GOT3 (cell line): Measurements from ENCODE around the gene HLA-DPA1.
"Not testable (repeated sequence)": the region's sequence is repeated elsewhere in the genome, so short reads cannot be mapped to it uniquely, and the experiment has no call there.

Source experiments
- DNase-seq: peaks from one replicate; lab custom pipeline; 2025; ENCODE audit warnings: mixed read lengths; lab: John Stamatoyannopoulos, UW

HLA-DPA1 gene

DNA sequence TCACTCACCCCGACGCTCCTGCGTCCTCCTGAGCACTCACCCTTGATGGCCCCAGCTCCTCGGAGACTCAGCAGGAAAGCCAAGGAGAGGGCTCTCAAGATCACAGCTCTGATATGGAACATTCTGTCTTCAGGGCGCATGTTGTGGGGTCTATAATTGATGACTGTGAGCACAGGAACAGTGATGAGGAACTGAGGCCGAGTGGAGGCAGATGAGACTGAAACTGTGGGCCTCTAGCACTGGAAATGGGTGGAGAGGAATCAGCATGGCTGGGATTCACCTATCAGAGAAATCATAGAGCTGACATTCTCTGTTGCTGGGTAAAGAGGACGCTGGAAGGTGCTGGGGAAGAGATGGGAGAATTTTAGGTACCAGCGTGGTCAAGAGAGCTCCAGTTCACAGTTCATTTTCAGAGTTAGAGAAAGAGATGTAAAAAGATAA lies at the start of gene HLA-DPA1:
HLA-DPA1 (minus strand) TSS at position 219 of the 441 bp plus-strand sequence.
- no peak for DNase-seq

DNA sequence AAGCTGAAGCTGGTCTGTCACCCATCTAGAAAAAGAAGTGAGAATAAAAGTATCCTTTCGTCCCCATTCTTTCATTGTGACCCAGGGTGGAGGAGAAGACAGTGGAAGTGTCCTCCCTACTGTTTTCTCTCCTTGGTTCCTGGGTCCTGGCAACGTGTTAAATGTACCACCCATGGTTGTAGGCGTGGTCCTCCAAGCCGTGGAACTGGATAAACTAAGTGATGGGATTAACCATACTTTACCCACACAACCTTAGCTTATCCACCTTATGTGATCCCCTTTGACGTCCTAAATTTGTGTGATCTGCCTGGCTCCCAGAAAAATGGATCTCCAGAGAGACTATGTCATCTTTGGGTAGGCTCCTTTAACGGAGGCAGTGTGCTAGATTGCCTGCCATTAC lies 49.7 kb upstream of the HLA-DPA1 start:
- DNase-seq, result no peak

DNA sequence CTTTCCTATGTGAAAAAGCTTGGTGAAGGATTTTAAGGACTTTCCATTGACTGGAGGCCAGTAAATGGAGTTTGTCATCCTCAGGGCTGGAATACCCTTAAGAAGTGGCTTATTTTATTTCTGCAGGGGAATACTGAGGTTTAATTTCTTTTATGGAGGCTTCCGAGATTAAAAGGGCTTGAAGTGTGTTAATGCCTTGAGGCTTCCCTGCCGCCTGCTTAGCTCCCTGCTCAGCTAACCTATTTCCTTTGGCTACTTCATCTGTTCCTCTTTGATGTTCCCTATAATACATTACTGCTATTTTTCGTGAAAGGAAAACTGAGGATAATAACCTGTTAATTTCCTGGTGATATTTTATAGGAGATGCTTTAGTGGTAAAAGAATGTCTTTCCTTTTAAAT lies 46.6 kb upstream of the HLA-DPA1 start:
- no peak for DNase-seq

DNA sequence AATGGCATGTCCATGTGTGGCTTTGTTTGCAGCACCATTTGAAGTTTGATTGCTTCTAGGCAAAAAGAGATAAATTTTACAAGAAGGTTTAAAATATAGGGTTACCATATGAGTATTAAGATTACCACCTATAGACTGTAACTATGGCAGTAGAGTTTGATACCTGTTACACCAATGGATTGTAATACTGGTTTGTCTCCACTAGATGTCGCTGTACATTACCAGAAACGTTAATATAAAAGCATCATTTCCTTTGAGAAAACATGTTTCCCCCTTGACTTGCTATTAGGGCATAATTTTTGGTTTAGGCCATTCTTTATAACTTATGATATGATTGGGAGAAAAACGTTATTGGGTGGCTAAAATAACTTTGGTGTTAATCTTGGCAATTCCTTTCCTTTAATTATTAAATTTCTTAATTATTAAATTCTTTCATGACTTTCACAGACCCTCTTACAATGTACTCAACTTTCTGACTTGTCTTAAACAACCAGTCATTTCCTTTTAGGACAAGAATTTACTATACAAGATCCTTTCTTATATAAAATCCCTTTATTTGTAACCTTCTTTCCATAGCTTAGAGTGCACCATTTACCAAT lies 45.2 kb upstream of the HLA-DPA1 start:
- DNase-seq, result no peak

DNA sequence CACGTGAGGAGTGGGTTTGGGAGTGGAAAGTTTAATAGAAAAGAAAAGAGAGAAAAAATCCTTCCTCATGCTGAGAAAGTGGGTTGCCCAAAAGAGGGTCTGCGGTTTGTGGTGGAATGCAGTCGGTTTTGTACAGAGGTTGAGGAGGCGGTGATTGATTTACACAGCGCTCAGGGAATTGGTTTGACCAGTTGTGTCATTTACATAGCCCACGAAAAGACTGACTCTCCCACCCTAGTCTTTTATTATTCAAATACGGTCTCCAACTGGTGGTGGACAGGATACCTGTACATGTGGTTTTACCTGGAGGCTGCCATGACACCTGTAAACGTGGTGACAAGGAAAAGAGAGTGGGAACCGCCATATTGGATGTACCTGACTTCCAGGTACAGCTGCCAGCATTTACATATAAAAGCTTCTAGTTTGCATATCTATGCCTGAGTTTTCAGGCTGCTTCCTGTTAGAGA lies 44.4 kb upstream of the HLA-DPA1 start:
- DNase-seq, result no peak

- no peak for DNase-seq
Observed at GRCh38 chr6:33116841-33117711, 43.6 kb upstream of the HLA-DPA1 start.

GRCh38 chr6:33116417-33116816 lies 43.0 kb upstream of the HLA-DPA1 start:
- DNase-seq, result no peak

GRCh38 chr6:33114406-33114805 lies 41.0 kb upstream of the HLA-DPA1 start:
- DNase-seq, result no peak

GRCh38 chr6:33113755-33114154 lies 40.3 kb upstream of the HLA-DPA1 start:
- no peak for DNase-seq

DNA sequence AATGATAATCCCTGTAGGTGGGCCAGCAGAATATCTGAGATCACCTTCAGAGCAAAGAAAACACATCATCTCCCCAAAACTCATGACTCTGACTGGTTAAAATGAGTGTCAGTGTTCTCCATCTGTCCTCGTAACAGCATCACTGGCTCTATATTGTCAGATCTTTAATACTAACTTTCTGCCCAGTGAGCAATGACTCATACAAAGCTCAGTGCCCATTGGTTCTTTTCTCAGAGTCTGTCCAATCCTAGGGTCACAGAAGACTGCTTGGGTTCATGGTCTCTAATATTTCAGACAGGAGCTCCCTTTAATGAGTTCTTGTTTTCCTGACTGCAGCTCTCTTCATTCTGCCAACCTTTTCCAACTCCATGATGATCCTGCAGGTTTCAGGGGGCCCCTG lies 38.7 kb upstream of the HLA-DPA1 start:
- DNase-seq, result no peak

DNA sequence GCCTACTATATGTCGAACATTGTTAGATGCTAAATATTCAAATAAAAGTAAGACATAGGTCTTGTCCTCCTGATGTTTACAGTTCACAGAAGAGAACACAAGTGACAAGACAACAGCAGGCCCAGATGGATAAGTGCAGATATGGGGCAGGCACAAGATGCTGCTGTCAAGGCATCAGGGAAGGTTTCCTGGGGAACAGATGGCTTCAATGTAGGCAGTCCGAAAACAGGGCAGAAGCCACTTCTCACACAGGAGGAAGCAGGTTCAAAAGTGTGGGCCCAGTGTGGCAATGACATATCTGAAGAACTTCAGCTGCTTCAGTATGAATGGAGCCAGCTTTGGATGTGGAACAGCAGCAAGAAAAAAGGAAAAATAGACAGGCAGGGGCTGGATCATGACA lies 34.9 kb upstream of the HLA-DPA1 start:
- DNase-seq, result no peak

DNA sequence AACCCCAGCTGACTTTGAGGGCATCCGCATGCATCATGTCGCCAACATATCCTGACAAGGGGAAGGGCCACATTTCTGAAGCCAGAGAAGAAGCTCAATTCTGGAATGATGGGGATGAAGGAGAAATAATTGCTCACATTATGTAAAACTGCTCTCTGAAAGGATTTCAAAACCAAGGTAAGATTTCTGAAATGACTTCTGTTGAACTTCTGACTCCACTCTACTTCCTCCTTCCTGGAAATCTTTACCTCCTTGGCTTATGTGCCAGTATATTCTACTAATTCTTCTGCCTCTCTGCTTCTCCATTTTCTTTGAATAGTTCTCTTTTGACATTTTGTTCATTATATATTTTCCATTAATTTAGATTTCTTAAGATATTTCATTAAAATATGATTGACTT lies 34.2 kb upstream of the HLA-DPA1 start:
- no peak for DNase-seq

GRCh38 chr6:33105916-33106871 lies 32.7 kb upstream of the HLA-DPA1 start:
- no peak for DNase-seq

DNA sequence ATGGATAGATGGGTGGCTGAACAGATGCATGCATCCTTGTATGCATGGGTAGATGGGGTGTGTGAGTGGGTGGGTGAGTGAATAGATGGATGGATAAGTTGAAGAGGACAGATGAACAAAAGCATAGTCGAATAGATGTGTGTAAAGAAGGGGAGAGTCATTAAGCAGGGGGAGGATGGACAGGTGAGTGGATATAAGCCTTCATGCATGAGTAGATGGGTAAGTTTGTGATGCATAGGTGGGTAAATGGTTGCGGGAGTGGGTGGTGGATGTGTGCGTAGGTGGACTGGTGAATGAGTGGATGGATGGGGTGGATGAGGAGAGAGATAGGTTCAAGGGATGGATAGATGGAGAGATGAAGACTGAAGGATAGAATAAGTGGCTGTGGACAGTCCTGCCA lies 31.9 kb upstream of the HLA-DPA1 start:
- DNase-seq, result no peak

DNA sequence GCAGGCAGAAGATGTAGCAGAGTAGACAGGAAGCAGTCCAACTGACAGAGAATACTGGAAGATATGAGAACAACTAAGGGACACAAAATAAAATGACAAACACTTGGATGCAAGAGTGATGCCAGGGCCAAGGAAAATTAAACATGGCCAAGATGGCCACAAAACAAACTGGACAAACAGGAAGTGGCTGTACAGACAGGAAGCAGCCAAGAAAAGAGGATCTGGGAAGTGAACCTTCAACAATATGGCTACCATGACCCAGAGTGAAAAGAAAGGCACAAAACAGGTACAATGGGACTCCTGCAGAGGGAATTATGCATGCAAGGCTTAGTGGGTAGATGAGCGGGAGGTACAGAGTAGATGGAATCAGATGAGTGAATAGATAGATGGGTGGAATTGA lies 31.4 kb upstream of the HLA-DPA1 start:
- DNase-seq, result no peak

DNA sequence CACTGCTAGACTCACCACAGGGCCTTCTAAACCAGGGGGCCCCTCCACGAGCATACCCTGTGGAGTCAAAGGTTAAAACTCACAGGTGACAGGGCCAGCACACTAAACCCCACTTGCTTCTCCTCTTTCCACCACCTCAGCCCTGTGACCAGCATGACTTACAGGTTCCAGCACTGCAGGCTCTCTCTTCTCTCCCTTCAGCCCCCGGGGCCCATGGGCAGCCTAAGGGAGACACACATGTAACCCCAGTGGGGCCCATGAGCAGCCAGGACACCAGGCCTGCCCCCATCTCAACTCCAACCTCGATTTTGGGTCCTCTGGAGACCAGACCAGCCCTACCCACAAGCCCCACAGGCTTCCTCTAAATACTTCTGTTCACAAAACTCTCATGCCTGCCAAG lies 30.3 kb upstream of the HLA-DPA1 start:
- no peak for DNase-seq

GRCh38 chr6:33101121-33101737 lies 27.8 kb upstream of the HLA-DPA1 start:
- not testable (repeated sequence) for DNase-seq

DNA sequence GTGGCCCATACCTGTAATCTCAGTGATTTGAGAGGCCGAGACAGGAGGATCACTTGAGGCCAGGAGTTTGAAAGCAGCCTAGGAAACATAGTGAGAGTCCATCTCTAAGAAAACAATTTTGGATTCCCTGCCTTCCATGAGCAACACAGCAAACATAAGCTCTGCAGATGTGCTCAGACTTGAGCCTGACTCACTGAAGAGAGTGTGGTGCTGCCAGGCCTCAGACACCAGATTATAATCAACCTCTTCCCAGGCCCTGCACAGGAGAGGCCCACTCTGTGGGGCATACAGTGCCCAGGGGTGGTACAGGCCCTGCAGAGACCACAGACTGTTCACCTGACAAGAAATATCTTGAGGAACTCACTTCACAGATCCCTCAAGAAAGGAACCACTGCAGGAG lies 22.2 kb upstream of the HLA-DPA1 start:
- DNase-seq, result no peak

GRCh38 chr6:33093855-33094254 lies 20.4 kb upstream of the HLA-DPA1 start:
- DNase-seq, result no peak

GRCh38 chr6:33092385-33092784 lies 18.9 kb upstream of the HLA-DPA1 start:
- no peak for DNase-seq

- no peak for DNase-seq
Observed at GRCh38 chr6:33091957-33092356, 18.5 kb upstream of the HLA-DPA1 start.
